OCI-LY7 (cell line): ENCODE measurements around the gene ISCU. TPM values are rescaled to one million over a fixed set of nuclear protein-coding genes. Genes with fewer than 3 reads are reported as not detected.

Experiments used
- BruUV-seq: library from RNA; stranded (reverse); fragments of 400-500 nt; replicated peaks from 2 replicates; lab custom pipeline; 2021; lab: Mats Ljungman, UMichigan
- CTCF ChIA-PET: fragments of 300-600 bp; sonication (Branson Sonifier 250); formaldehyde crosslinking; loops from one replicate; lab custom pipeline; 2022; ENCODE audit warnings: antibody characterized with exemption; ENCODE audit not compliant: unreplicated experiment; lab: Charles Lee
- POLR2A ChIA-PET: fragments of 300-600 bp; sonication (Branson Sonifier 250); formaldehyde crosslinking; loops from one replicate; lab custom pipeline; 2022; ENCODE audit warnings: antibody characterized with exemption; lab: Charles Lee
- DNase-seq: peaks from one replicate; pipeline ENCODE4 v3.0.0-alpha.2; 2015; ENCODE audit warnings: low spot score
- H2AFZ ChIP-seq: fragments of 200-600 bp; sonication (generic), shearing (Covaris generic); 2 replicates; pipeline ENCODE4 v1.6.1; 2014; ENCODE audit warnings: mild to moderate bottlenecking, antibody characterized with exemption, low read length, moderate library complexity
- H3K27ac ChIP-seq: fragments of 200-600 bp; sonication (generic); 2 replicates; pipeline ENCODE4 v1.5.1; 2014; ENCODE audit warnings: mixed run types, low read depth, mild to moderate bottlenecking, moderate library complexity, low read length, inconsistent platforms; ENCODE audit not compliant: poor library complexity, severe bottlenecking
- H3K36me3 ChIP-seq: fragments of 200-600 bp; sonication (generic); 2 replicates; pipeline ENCODE4 v1.6.1; 2014; ENCODE audit warnings: mild to moderate bottlenecking, antibody characterized with exemption, low read length, moderate library complexity, mixed read lengths; ENCODE audit not compliant: insufficient read depth
- H3K4me1 ChIP-seq: fragments of 200-600 bp; sonication (generic); 2 replicates; pipeline ENCODE4 v1.5.1; 2014; ENCODE audit warnings: mild to moderate bottlenecking, low read length; ENCODE audit not compliant: insufficient read depth, poor library complexity, severe bottlenecking
- H3K4me2 ChIP-seq: fragments of 200-600 bp; sonication (generic); 2 replicates; pipeline ENCODE4 v1.6.1; 2014; ENCODE audit warnings: mild to moderate bottlenecking, low read length
- H3K4me3 ChIP-seq: fragments of 200-600 bp; sonication (generic); 2 replicates; pipeline ENCODE4 v1.5.1; 2014; ENCODE audit warnings: mild to moderate bottlenecking, low read depth, low read length; ENCODE audit not compliant: poor library complexity, severe bottlenecking
- H3K79me2 ChIP-seq: fragments of 200-600 bp; sonication (generic); 2 replicates; pipeline ENCODE4 v1.6.1; 2016; ENCODE audit warnings: low read depth, mild to moderate bottlenecking, low read length, moderate library complexity, mixed read lengths; ENCODE audit not compliant: insufficient read depth
- H3K9me2 ChIP-seq: fragments of 200-600 bp; sonication (generic); 2 replicates; pipeline ENCODE4 v1.6.1; 2016; ENCODE audit warnings: mild to moderate bottlenecking, low read length, mixed read lengths; ENCODE audit not compliant: insufficient read depth
- H3K9me3 ChIP-seq: fragments of 200-600 bp; sonication (generic); 2 replicates; pipeline ENCODE4 v1.6.1; 2014; ENCODE audit warnings: mild to moderate bottlenecking, mixed run types, low read length, mixed read lengths
- H4K20me1 ChIP-seq: fragments of 200-600 bp; sonication (generic); 2 replicates; pipeline ENCODE4 v1.6.1; 2014; ENCODE audit warnings: mild to moderate bottlenecking, antibody characterized with exemption, low read length, moderate library complexity, mixed read lengths; ENCODE audit not compliant: insufficient read depth
- CTCF ChIP-seq: fragments of 200-600 bp; sonication (generic); conservative IDR thresholded peaks from 2 replicates; pipeline ENCODE4 v1.5.1; 2014; ENCODE audit warnings: mild to moderate bottlenecking, antibody characterized with exemption, low read length, moderate library complexity, mixed read lengths
- EZH2phosphoT487 ChIP-seq: fragments of 200-600 bp; sonication (generic); IDR thresholded peaks from 2 replicates; pipeline ENCODE4 v1.6.1; 2018; ENCODE audit warnings: low read depth, borderline replicate concordance, mild to moderate bottlenecking, mixed run types, antibody characterized with exemption, low read length, moderate library complexity, mixed read lengths
- intact Hi-C: fragments of 100-400 bp; cut with micrococcal nuclease; formaldehyde crosslinking; loops from one replicate; pipeline ENCODE4 v1.10.0; 2022; ENCODE audit not compliant: unreplicated experiment
- total RNA-seq, 2 experiments: library from RNA; depleted of rRNA in 1 of 2; stranded (reverse); fragments of >200 nt in 1 of 2; shearing (Covaris generic) in 1 of 2; gene quantifications; 2 replicates each; pipeline ENCODE4 v1.2.3, GENCODE V29; 2014 to 2022

The ISCU gene
- total RNA-seq, 2 experiments from 2014 or later = 123 to 146 TPM

DNA sequence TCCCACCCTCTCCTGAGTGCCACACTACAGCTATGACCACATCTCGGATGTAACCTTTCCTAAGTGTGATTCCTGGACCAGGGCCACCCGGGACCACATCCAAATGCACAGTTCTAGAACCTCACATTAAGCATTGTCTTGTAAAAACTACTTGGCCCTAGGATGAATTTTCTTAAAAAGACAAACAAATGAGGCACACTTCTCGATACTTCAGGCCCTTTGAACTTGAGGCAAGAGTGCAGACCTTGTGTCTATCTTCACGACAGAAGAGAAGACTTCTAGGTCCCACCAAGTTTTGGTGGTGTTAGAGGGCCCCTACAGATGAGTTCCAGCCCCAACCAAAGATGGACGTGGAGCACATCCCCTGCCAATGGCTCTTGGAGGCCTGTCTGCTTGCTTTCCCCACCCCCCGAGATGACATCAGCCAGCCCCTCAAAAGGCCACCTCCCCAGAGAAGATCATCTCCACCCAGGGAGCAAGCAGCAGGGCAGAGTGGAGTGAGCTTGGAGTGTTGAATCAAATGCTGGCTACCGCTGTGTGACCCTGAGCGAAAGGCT, 9.3 kb downstream of the ISCU start:
- H2AFZ ChIP-seq = no peak overlapping the region
- BruUV-seq = no TSS peak
- H3K4me1 ChIP-seq = peaks cover 76% of the 10 kb centered on the region
- intact Hi-C loops = no loop called here
- H3K9me2 ChIP-seq = no peaks in the 10 kb centered on the region
- no peak for DNase-seq
- H3K4me3 ChIP-seq = no peak overlapping the region
- no peaks in the 10 kb centered on the region for H3K9me3 ChIP-seq
- ChIA-PET POLR2A (interaction anchor here (2.9 to 15.0 kb wide), 2 partner anchors 46 to 63 kb away, joined by 12 to 309 read pairs; partner anchors contain the start of gene SELPLG), CTCF (interaction anchor here (2.3 kb wide), 1 partner anchor 46 kb away, joined by 13 read pairs; no protein-coding TSS in a partner anchor)
- TF ChIP-seq CTCF (no peak), EZH2phosphoT487 (no peak)
- no peak overlapping the region for H3K4me2 ChIP-seq
- no peaks in the 10 kb centered on the region for H3K79me2 ChIP-seq
- H3K27ac ChIP-seq = no peak overlapping the region
- peaks cover 29% of the 10 kb centered on the region for H3K36me3 ChIP-seq
- H4K20me1 ChIP-seq = no peaks in the 10 kb centered on the region

GRCh38 chr12:108572166-108572790, 9.9 kb downstream of the ISCU start:
- H3K9me2 ChIP-seq = no peaks in the 10 kb centered on the region
- no peak overlapping the region for H3K27ac ChIP-seq
- H4K20me1 ChIP-seq = no peaks in the 10 kb centered on the region
- ChIA-PET POLR2A (interaction anchor here (0.5 to 15.0 kb wide), 6 partner anchors 40 to 505 kb away, joined by 3 to 309 read pairs (median 4); partner anchors contain the start of gene SELPLG), CTCF (interaction anchor here (1.4 kb wide), 1 partner anchor 45 kb away, joined by 3 read pairs; no protein-coding TSS in a partner anchor)
- intact Hi-C loops = no loop called here
- H3K4me1 ChIP-seq = peaks cover 70% of the 10 kb centered on the region
- H3K9me3 ChIP-seq = no peaks in the 10 kb centered on the region
- peak overlapping the region; percentile 63 for H3K4me2 ChIP-seq
- BruUV-seq = no TSS peak
- H3K79me2 ChIP-seq = no peaks in the 10 kb centered on the region
- no peak overlapping the region for H3K4me3 ChIP-seq
- no peak overlapping the region; the same call in 1 of the 2 replicates for H2AFZ ChIP-seq
- TF ChIP-seq CTCF = no peak
- TF ChIP-seq EZH2phosphoT487 = no peak
- peak; percentile 16 for DNase-seq
- H3K36me3 ChIP-seq = peaks cover 24% of the 10 kb centered on the region
